DMS114 treated with DMSO at 0.1 percent for 48 hours (cell line): Measurements from ENCODE around the gene ATF7.

Source experiments
- DNase-seq: peaks from one replicate; lab custom pipeline; 2025; ENCODE audit not compliant: unreplicated experiment; lab: John Stamatoyannopoulos, UW

The ATF7 gene

DNA sequence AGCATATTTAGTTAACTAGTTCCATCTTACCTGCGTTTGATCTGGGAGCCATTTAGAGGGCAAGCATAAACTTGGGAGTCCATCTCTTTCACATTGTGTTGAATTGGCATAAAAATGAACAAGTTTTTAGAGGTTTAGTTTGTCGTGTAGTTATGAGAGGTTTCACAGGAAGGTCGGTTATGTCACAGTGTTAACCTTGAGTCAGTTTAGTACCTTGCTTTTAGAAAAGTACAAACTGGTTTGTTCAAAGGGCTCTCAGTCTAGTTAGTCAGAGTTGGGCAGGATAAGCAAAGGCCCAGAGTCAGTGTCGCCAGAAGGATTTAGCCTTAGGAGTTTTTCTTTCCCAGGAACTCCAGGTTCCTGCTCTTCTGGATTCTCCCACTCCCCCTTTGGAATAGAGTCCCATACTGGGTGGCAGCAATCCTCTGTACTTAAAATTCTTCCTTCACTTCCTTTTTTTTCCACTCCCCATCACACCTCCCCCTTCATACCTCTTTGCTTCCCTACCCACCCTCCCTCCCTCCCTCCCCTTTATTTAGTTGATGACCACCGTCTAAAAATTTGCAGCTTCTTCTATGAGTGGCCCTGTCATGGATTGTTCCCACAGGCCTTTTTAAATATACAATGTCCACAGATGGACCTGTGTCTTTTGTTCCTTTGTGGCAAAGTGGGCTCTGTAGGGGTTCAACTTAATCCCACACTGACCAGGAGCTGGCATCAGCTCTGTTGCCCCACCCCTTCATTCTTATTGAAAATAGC lies 162.2 kb downstream of the ATF7 start:
- no peak for DNase-seq

DNA sequence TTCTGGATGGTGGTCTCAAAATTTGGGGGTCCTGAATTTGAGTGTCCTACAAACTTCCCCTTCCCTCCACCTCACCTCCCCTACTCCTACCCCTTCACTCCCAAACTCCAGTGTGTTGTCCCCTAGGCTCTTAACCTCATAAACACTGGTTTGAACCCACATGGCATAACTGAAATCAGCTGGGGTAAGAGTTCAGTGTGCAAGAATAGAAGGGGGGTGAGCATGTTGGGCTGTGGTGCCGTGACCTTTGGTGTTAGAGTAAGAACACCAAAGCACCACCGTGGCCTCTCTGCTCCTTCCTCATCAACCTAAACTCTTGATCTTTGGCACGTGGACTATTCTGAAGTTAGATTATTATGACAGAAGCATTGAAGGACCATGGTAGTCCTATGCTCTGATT lies 163.2 kb downstream of the ATF7 start:
- DNase-seq, result no peak

DNA sequence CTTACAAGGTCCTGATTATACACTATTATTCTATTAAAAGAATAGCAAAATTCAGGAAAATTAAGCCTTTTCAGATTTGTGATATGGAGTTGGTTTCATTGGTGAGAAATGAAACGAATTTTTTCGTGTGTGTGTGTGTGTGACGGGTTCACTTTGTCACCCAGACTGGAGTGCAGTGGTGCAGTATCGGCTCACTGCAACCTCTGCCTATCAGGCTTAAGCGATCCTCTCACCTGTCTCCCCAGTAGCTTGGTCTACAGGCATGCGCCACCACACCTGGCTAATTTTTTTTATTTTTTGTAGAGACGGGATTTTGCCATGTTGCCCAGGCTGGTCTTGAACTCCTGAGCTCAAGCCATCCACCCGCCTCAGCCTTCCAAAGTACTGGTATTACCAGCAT lies 164.6 kb downstream of the ATF7 start:
- DNase-seq, result no peak

DNA sequence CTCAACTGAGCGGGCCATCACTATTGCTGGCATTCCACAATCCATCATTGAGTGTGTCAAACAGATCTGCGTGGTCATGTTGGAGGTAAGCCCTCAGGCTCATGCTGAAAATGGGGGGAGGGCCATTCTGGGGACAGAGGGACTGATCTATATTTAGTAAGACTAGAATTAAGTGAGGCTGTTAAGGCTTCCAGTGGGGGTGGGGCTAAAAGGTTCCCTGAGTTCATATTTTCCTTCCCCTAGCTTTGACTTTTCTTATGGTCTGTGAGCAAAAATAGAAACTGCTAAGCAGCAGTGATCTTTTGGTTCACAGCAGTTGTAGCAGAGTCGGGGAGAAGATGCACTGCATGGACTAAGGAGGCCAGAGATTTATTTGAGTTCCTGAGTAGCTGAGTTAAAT lies 165.1 kb downstream of the ATF7 start:
- DNase-seq, result no peak

DNA sequence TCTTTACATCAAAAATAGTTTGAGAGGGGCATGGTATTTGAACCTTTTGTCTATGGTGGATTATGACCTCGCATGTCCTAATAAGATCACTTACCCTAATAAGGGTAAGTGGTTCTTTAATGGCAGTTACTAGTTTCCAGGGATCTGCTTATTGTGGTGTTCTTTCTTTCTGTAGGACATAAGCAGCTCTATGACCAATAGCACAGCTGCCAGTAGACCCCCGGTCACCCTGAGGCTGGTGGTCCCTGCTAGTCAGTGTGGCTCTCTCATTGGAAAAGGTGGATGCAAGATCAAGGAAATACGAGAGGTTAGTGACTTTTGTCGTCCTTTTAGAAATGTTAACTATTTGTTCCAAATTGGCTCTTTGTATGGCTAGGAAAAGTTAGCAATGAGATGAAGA lies 167.1 kb downstream of the ATF7 start:
- DNase-seq, result no peak
